DND-41 (cell line): ENCODE results near the gene PTGES2.

Source experiments
- ATAC-seq: fragments of 200-7000 bp; cut with Tn5 transposase; 3 replicates; pipeline ENCODE4 v1.9.1; 2021; ENCODE audit warnings: low read depth; ENCODE audit not compliant: insufficient read depth
- DNase-seq: peaks from one replicate; pipeline ENCODE4 v3.0.0-alpha.2; 2020
- H2AFZ ChIP-seq: 2 replicates; pipeline ENCODE4 v1.6.0; 2012; ENCODE audit warnings: low read depth, low read length
- H3K27ac ChIP-seq: 2 replicates; pipeline ENCODE4 v1.5.1; 2012; ENCODE audit warnings: low read length, inconsistent platforms
- H3K27me3 ChIP-seq: fragments of 200-600 bp; sonication (generic); 2 replicates; pipeline ENCODE4 v1.6.0; 2012; ENCODE audit warnings: low read length, mild to moderate bottlenecking, inconsistent platforms; ENCODE audit not compliant: insufficient read depth, poor library complexity
- H3K36me3 ChIP-seq: 2 replicates; pipeline ENCODE4 v1.5.1; 2012; ENCODE audit warnings: low read length, inconsistent platforms; ENCODE audit not compliant: insufficient read depth
- H3K4me1 ChIP-seq: 2 replicates; pipeline ENCODE4 v1.5.1; 2012; ENCODE audit warnings: mild to moderate bottlenecking, low read length; ENCODE audit not compliant: insufficient read depth
- H3K4me2 ChIP-seq: 2 replicates; pipeline ENCODE4 v1.6.0; 2012; ENCODE audit warnings: mild to moderate bottlenecking, moderate library complexity, low read length, inconsistent platforms; ENCODE audit not compliant: insufficient read depth
- H3K4me3 ChIP-seq, 2 experiments: fragments of 200-600 bp in 1 of 2; shearing (Covaris generic) in 1 of 2; 2 replicates each; pipeline ENCODE4 v1.5.1; 2012 to 2016; ENCODE audit warnings: inconsistent platforms in 2 of 2, low read length in 2 of 2, mild to moderate bottlenecking in 2 of 2, low read depth in 1 of 2, moderate library complexity in 1 of 2
- H3K79me2 ChIP-seq: 2 replicates; pipeline ENCODE4 v1.6.0; 2012; ENCODE audit warnings: low read length, inconsistent platforms; ENCODE audit not compliant: insufficient read depth
- H3K9ac ChIP-seq: 2 replicates; pipeline ENCODE4 v1.6.0; 2012; ENCODE audit warnings: low read depth, mild to moderate bottlenecking, inconsistent platforms, low read length, moderate library complexity
- H3K9me3 ChIP-seq: 2 replicates; pipeline ENCODE4 v1.5.1; 2012; ENCODE audit warnings: low read length, moderate library complexity, mild to moderate bottlenecking, inconsistent platforms; ENCODE audit not compliant: insufficient read depth, severe bottlenecking
- H4K20me1 ChIP-seq: 2 replicates; pipeline ENCODE4 v1.6.0; 2012; ENCODE audit warnings: low read length; ENCODE audit not compliant: insufficient read depth
- EZH2 ChIP-seq: IDR thresholded peaks from 3 replicates; pipeline ENCODE4 v1.6.1; 2012; ENCODE audit warnings: borderline replicate concordance, low read depth, mild to moderate bottlenecking, moderate library complexity, low read length, inconsistent platforms; ENCODE audit not compliant: severe bottlenecking
- TF ChIP-seq, protein P1 (sequence below): IDR thresholded peaks from 2 replicates; pipeline ENCODE4 v1.5.1; 2012; ENCODE audit warnings: borderline replicate concordance, low read length, moderate library complexity, mild to moderate bottlenecking; ENCODE audit not compliant: poor library complexity, severe bottlenecking; ENCODE audit errors: extremely low read depth

Gene PTGES2

DNA sequence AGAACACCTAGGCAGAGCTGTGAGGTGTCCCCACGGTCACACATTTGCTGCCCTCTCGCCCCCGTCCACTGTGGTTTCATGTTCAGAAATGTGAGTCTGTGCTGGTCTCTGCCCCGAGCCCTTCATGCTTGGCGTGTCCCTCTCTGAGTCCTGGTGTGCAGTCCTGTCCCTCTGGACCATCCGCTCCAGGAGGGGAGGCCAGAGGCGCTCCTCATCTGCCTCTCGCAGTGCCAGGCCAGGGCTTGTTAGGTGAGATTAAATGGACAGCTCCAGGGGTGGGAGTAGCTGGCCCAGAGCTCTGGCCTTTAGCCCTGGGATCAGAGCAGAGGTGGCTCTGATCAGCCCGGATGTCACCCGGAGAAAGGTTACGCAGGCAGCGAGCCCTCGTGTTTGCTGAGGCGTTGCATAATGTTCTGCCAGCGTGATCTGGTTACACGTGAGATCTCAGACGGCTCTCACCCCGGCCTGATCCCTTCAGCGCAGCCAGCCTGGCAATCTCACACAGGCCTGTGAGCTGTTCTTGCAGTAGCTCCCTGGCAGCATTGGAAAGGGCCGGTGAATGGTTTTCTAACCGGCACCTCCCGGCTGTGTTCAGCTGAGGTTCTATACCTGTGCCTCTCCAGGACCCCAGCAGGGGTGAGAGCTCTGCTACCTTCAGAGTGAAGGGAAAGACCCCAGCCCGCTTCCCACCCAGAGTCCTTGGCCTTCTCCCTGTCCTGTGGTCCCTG is 24.5 kb downstream of the PTGES2 start:
- peaks cover 26% of the 10 kb centered on the region for H3K79me2 ChIP-seq
- H3K36me3 ChIP-seq, result peaks cover 62% of the 10 kb centered on the region
- peak; percentile 60 for DNase-seq
- ATAC-seq, result peak; percentile 48
- no peak for TF ChIP-seq EZH2
- TF ChIP-seq, protein P1, sequence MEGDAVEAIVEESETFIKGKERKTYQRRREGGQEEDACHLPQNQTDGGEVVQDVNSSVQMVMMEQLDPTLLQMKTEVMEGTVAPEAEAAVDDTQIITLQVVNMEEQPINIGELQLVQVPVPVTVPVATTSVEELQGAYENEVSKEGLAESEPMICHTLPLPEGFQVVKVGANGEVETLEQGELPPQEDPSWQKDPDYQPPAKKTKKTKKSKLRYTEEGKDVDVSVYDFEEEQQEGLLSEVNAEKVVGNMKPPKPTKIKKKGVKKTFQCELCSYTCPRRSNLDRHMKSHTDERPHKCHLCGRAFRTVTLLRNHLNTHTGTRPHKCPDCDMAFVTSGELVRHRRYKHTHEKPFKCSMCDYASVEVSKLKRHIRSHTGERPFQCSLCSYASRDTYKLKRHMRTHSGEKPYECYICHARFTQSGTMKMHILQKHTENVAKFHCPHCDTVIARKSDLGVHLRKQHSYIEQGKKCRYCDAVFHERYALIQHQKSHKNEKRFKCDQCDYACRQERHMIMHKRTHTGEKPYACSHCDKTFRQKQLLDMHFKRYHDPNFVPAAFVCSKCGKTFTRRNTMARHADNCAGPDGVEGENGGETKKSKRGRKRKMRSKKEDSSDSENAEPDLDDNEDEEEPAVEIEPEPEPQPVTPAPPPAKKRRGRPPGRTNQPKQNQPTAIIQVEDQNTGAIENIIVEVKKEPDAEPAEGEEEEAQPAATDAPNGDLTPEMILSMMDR, result no peak
- peak overlapping the region; percentile 81 for H3K27ac ChIP-seq
- H3K4me2 ChIP-seq, result peak overlapping the region; percentile 21
- peaks cover 6% of the 10 kb centered on the region; the same call in 1 of the 2 replicates for H4K20me1 ChIP-seq
- no peaks in the 10 kb centered on the region for H3K9me3 ChIP-seq
- H2AFZ ChIP-seq, result no peak overlapping the region
- no peaks in the 10 kb centered on the region for H3K27me3 ChIP-seq
- H3K9ac ChIP-seq, result peak overlapping the region; percentile 53
- no peak overlapping the region; a peak in 1 of 4 replicates for H3K4me3 ChIP-seq
- peaks cover 62% of the 10 kb centered on the region for H3K4me1 ChIP-seq

DNA sequence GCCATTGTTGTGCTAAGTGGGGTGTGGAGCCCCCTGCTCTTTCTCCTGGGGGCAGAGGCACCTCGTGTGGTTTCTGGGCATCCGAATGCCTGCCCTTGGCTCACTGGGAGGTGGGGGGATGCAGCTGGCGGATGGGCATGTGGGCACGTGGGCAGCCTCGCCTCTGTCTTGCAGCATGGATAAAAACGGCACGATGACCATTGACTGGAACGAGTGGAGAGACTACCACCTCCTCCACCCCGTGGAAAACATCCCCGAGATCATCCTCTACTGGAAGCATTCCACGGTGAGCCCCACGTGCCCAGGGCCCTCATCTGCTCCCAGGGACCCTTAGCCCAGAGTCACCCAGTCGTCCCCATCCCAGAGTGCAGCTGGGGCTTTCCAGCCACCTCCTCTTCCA is 25.3 kb downstream of the PTGES2 start:
- H3K4me1 ChIP-seq, result peaks cover 62% of the 10 kb centered on the region
- H3K9me3 ChIP-seq, result no peaks in the 10 kb centered on the region
- peak overlapping the region; percentile 81 for H3K27ac ChIP-seq
- peaks cover 12% of the 10 kb centered on the region for H4K20me1 ChIP-seq
- peak overlapping the region; percentile 53 for H3K9ac ChIP-seq
- ATAC-seq (no peak), DNase-seq (no peak)
- H3K4me3 ChIP-seq, result no peak overlapping the region
- H3K27me3 ChIP-seq, result no peaks in the 10 kb centered on the region
- peaks cover 34% of the 10 kb centered on the region for H3K79me2 ChIP-seq
- H3K36me3 ChIP-seq, result peaks cover 53% of the 10 kb centered on the region
- no peak for TF ChIP-seq EZH2
- TF ChIP-seq, protein P1, result no peak
- H2AFZ ChIP-seq, result no peak overlapping the region
- H3K4me2 ChIP-seq, result no peak overlapping the region

DNA sequence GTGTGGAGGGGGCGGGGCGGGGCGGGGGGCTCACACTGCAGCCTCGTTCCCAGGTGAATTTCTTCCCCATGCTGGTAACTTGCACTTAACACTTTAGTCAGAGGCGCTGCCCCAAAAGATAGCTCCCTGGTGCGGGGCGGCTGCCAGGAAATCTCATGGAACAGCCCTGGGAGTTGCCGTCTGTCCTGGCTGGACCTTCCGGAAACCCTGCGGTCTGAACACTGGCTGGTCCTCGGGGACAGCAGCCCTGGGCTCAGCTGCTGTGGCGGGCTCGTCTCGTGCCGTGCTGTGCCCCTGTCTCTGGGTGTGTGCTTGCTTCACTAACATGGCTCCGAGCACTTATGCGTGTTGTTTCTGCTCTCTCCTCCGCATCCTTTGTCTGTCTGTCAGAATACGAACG is 25.8 kb downstream of the PTGES2 start:
- TF ChIP-seq EZH2, result no peak
- Histone ChIP-seq H4K20me1 (peaks cover 12% of the 10 kb centered on the region), H3K4me3 (no peak overlapping the region), H3K4me1 (peaks cover 62% of the 10 kb centered on the region), H3K27ac (peak overlapping the region; percentile 81), H3K79me2 (peaks cover 39% of the 10 kb centered on the region), H3K9ac (no peak overlapping the region), H2AFZ (no peak overlapping the region), H3K36me3 (peaks cover 50% of the 10 kb centered on the region), H3K27me3 (no peaks in the 10 kb centered on the region), H3K4me2 (no peak overlapping the region), H3K9me3 (no peaks in the 10 kb centered on the region)
- ATAC-seq (no peak), DNase-seq (no peak)

DNA sequence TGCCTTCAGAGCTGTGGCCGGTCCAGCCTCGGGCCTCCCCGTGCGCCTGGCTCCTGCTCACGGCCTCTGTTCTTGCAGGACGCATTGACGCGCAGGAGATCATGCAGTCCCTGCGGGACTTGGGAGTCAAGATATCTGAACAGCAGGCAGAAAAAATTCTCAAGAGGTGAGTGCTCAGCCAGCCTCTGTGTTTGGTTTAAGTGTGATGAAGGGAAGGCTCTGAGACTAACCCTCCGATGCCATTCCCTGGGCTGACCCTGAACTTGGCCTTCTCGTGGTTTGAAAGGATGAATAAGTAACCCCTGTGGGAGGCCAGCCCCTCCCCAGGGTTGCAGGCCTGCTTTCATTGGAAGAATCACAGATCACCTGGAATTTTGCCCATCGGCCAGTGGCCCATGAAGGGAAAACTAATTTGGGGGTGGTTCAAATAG is 26.3 kb downstream of the PTGES2 start:
- no peak for ATAC-seq
- Histone ChIP-seq H3K4me2 (no peak overlapping the region), H2AFZ (no peak overlapping the region), H3K9me3 (no peaks in the 10 kb centered on the region), H3K27ac (peak overlapping the region; percentile 62), H3K79me2 (peaks cover 44% of the 10 kb centered on the region), H3K27me3 (no peaks in the 10 kb centered on the region), H3K9ac (no peak overlapping the region), H3K4me3 (no peak overlapping the region), H4K20me1 (peaks cover 12% of the 10 kb centered on the region), H3K4me1 (peaks cover 62% of the 10 kb centered on the region), H3K36me3 (peaks cover 48% of the 10 kb centered on the region)
- no peak for DNase-seq
- TF ChIP-seq EZH2, result no peak
- TF ChIP-seq, protein P1, result no peak
